Upper lobe of left lung (tissue), 4 donors: ENCODE results near the gene PRKCA.

Experiments used
- CTCF ChIP-seq, 6 experiments: fragments of 450-650 bp in 4 of 6; fragments of 200-600 bp in 2 of 6; sonication (generic) in 2 of 6; IDR thresholded peaks; one replicate each; pipeline ENCODE4 v1.5.1; 2016 to 2019; ENCODE audit warnings: antibody characterized with exemption in 6 of 6
- EP300 ChIP-seq, 4 donors: sonication (generic); formaldehyde crosslinking; IDR thresholded peaks; one replicate each; pipeline ENCODE4 v1.5.1; 2017; ENCODE audit warnings: antibody characterized with exemption in 4 of 4, control low read depth in 2 of 4
- POLR2A ChIP-seq, 4 donors: fragments of 450-650 bp; IDR thresholded peaks; one replicate each; pipeline ENCODE4 v1.5.1; 2016 to 2017; ENCODE audit warnings: antibody characterized with exemption in 4 of 4, mild to moderate bottlenecking in 2 of 4
- POLR2AphosphoS5 ChIP-seq, 2 donors: sonication (generic); formaldehyde crosslinking; IDR thresholded peaks; one replicate each; pipeline ENCODE4 v1.5.1; 2017; ENCODE audit warnings: antibody characterized with exemption in 2 of 2

DNA sequence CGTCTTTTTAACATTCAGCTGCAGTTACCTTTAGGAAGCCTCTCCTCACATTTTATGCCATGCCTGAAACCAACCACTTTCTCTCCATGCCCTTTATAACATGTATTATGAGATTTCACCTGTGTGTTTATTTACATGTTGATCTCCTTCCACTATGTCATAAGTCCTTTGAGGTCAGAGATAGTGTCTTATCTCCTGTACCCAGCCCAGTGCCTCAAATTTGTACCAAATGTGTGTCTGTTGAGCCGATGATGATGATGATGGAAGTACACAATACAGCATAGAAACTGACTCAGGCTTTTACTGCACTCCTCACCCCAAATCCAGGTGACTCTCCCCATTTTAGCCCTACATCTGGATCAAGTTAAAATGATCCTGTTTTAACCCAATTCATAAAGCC, 353.0 kb downstream of the PRKCA start:
- TF ChIP-seq CTCF (IDR thresholded peaks at IDR 0.05) (no peak), POLR2A (IDR thresholded peaks at IDR 0.05) (no peak), POLR2AphosphoS5 (IDR thresholded peaks at IDR 0.05) (no peak), EP300 (IDR thresholded peaks at IDR 0.05) (no peak)
